CD1c-positive myeloid dendritic cell (primary cell): Measurements from ENCODE around the gene SGMS2.

Source experiments
- DNase-seq: peaks from one replicate; pipeline ENCODE4 v3.0.0-alpha.2; 2016; ENCODE audit errors: extremely low spot score

Gene SGMS2

GRCh38 chr4:107824350-107825071, at the start of gene SGMS2:
Gene SGMS2, plus strand, starts transcription at chr4:107824932. Its CDS starts 70,622 bp downstream, at chr4:107895554.
- DNase-seq = peak; percentile 96

- no peak for DNase-seq
These were observed 46.8 kb upstream of the SGMS2 start for GRCh38 chr4:107777890-107778289.

- DNase-seq = no peak
These were observed 45.8 kb upstream of the SGMS2 start for GRCh38 chr4:107778784-107779530.

GRCh38 chr4:107780665-107781064, 44.1 kb upstream of the SGMS2 start:
- DNase-seq = no peak

- no peak for DNase-seq
These were observed 32.8 kb upstream of the SGMS2 start for GRCh38 chr4:107791902-107792301.

GRCh38 chr4:107792711-107793110, 32.0 kb upstream of the SGMS2 start:
- DNase-seq = peak; percentile 24

GRCh38 chr4:107793996-107794395, 30.7 kb upstream of the SGMS2 start:
- no peak for DNase-seq

- peak; percentile 32 for DNase-seq
These were observed 24.9 kb upstream of the SGMS2 start for GRCh38 chr4:107799669-107800450.

- peak; percentile 38 for DNase-seq
These were observed 24.0 kb upstream of the SGMS2 start for GRCh38 chr4:107800706-107801105.

GRCh38 chr4:107801766-107802211, 22.9 kb upstream of the SGMS2 start:
- no peak for DNase-seq

- DNase-seq = peak; percentile 17
These were observed 19.8 kb upstream of the SGMS2 start for GRCh38 chr4:107804956-107805355.

- no peak for DNase-seq
These were observed 18.5 kb upstream of the SGMS2 start for GRCh38 chr4:107806196-107806595.

- DNase-seq = no peak
These were observed 16.2 kb upstream of the SGMS2 start for GRCh38 chr4:107808572-107808971.

- no peak for DNase-seq
These were observed 15.5 kb upstream of the SGMS2 start for GRCh38 chr4:107809210-107809609.

GRCh38 chr4:107814758-107815157, 10.0 kb upstream of the SGMS2 start:
- DNase-seq = no peak

- DNase-seq = no peak
These were observed 9.6 kb upstream of the SGMS2 start for GRCh38 chr4:107815158-107815557.

- DNase-seq = peak; percentile 76
These were observed 6.3 kb upstream of the SGMS2 start for GRCh38 chr4:107818301-107818910.

- no peak for DNase-seq
These were observed 822 bp upstream of the SGMS2 start for GRCh38 chr4:107823870-107824349.

- peak; percentile 74 for DNase-seq
These were observed 516 bp downstream of the SGMS2 start for GRCh38 chr4:107825072-107825824.

- no peak for DNase-seq
These were observed 1.8 kb downstream of the SGMS2 start for GRCh38 chr4:107826421-107826980.
